Sigmoid colon (tissue), 7 donors: ENCODE measurements around the gene ALDH3B1. TPM values are rescaled to one million over a fixed set of nuclear protein-coding genes. Genes with fewer than 3 reads are reported as not detected.
A peak's percentile ranks its signal among the peaks of the same experiment; 100 is the strongest.

Experiments
- DNase-seq: peaks from one replicate; pipeline ENCODE4 v3.0.0-alpha.2; 2019
- H3K27ac ChIP-seq, 4 donors: fragments of 200-600 bp; sonication (generic); one replicate each; pipeline ENCODE4 v1.5.1; 2016 to 2019; ENCODE audit warnings: mild to moderate bottlenecking in 1 of 4
- H3K27me3 ChIP-seq, 3 donors: fragments of 200-600 bp; sonication (generic); one replicate each; pipeline ENCODE4 v1.5.1; 2019; ENCODE audit warnings: mild to moderate bottlenecking in 1 of 3
- H3K36me3 ChIP-seq, 4 donors: fragments of 200-600 bp; sonication (generic); one replicate each; pipeline ENCODE4 v1.5.1; 2016 to 2019
- H3K4me1 ChIP-seq, 4 donors: fragments of 200-600 bp; sonication (generic); one replicate each; pipeline ENCODE4 v1.5.1; 2017 to 2019
- H3K4me3 ChIP-seq, 4 donors: fragments of 200-600 bp; sonication (generic); one replicate each; pipeline ENCODE4 v1.5.1; 2017 to 2019; ENCODE audit warnings: mild to moderate bottlenecking in 2 of 4, moderate library complexity in 1 of 4
- H3K9me3 ChIP-seq, 4 donors: fragments of 200-600 bp in 3 of 4; sonication (generic) in 3 of 4; one replicate each; pipeline versions ENCODE4 v1.5.1 to v1.6.1; 2013 to 2019
- CTCF ChIP-seq, 4 experiments: fragments of 450-650 bp in 3 of 4; fragments of 200-600 bp in 1 of 4; IDR thresholded peaks; one replicate each; pipeline ENCODE4 v1.5.1; 2016 to 2019; ENCODE audit warnings: antibody characterized with exemption in 4 of 4, mild to moderate bottlenecking in 3 of 4, moderate library complexity in 2 of 4
- EP300 ChIP-seq, 4 donors: sonication (generic); formaldehyde crosslinking; IDR thresholded peaks; one replicate each; pipeline ENCODE4 v1.6.1; 2017; ENCODE audit warnings: antibody characterized with exemption in 4 of 4
- POLR2A ChIP-seq, 2 donors: fragments of 450-650 bp; IDR thresholded peaks; one replicate each; pipeline ENCODE4 v1.6.1; 2016; ENCODE audit warnings: antibody characterized with exemption in 2 of 2, mild to moderate bottlenecking in 2 of 2, moderate library complexity in 2 of 2
- POLR2AphosphoS5 ChIP-seq, 4 donors: sonication (generic); formaldehyde crosslinking; IDR thresholded peaks; one replicate each; pipeline ENCODE4 v1.6.1; 2017; ENCODE audit warnings: antibody characterized with exemption in 4 of 4
- WGBS, 2 donors: extraction: QIAGEN DNeasy Blood & Tissue Kit; methylation state at CpG; one replicate each; pipeline ENCODE4 v1.1.7; 2013; 5-methylcytosine and 5-hydroxymethylcytosine counted together
- intact Hi-C: fragments of 100-400 bp; cut with DNase I; formaldehyde crosslinking; loops from one replicate; pipeline ENCODE4 v1.15.1; 2023
- polyA plus RNA-seq, 3 donors: library from polyadenylated mRNA; stranded (reverse); fragments of 200-250 nt; gene quantifications; one replicate each; pipeline ENCODE4 v1.2.3, GENCODE V29; 2013
- total RNA-seq, 4 donors: library from RNA; depleted of rRNA; stranded (reverse); fragments of >200 nt; gene quantifications; one replicate each; pipeline ENCODE4 v1.1.0, GENCODE V29; 2016
- donor health status: healthy with polysubstance abuse.
- donor health status: Bipolar disorder and iron deficiency.
- donor health status: healthy.

ALDH3B1 gene
- total and polyA plus RNA-seq, 7 donors: 6.2 to 14.7 (median 10.9) TPM

- Histone ChIP-seq H3K4me1 (peaks cover 0 to 22% (median 7%) of the 10 kb centered on the region in 4 donors), H3K27ac (no peak overlapping the region), H3K4me3 (no peak overlapping the region), H3K9me3 (no peaks in the 10 kb centered on the region), H3K36me3 (no peaks in the 10 kb centered on the region), H3K27me3 (no peaks in the 10 kb centered on the region)
- TF ChIP-seq POLR2A (IDR thresholded peaks at IDR 0.05) (no peak), POLR2AphosphoS5 (IDR thresholded peaks at IDR 0.05) (no peak), CTCF (IDR thresholded peaks at IDR 0.05) (no peak), EP300 (IDR thresholded peaks at IDR 0.05) (no peak)
- 97% methylated on average over 13 of the region's 13 CpGs for WGBS, 2 donors
- no peak for DNase-seq
- intact Hi-C loops: no loop called here
Measured at GRCh38 chr11:67999201-67999629, 10.9 kb upstream of the ALDH3B1 start.

- Histone ChIP-seq H3K27ac (no peak overlapping the region), H3K27me3 (no peaks in the 10 kb centered on the region), H3K9me3 (no peaks in the 10 kb centered on the region), H3K4me3 (no peak overlapping the region), H3K36me3 (no peaks in the 10 kb centered on the region), H3K4me1 (peaks cover 0 to 27% (median 10%) of the 10 kb centered on the region in 4 donors)
- TF ChIP-seq POLR2A (IDR thresholded peaks at IDR 0.05) (no peak), CTCF (IDR thresholded peaks at IDR 0.05) (no peak), POLR2AphosphoS5 (IDR thresholded peaks at IDR 0.05) (no peak), EP300 (IDR thresholded peaks at IDR 0.05) (no peak)
- no peak for DNase-seq
- WGBS, 2 donors: 94 to 95% methylated on average over 5 of the region's 5 CpGs
- intact Hi-C loops: loop anchor here (10.0 kb wide), 1 partner anchor 205 kb away; no protein-coding TSS in a partner anchor
Measured at GRCh38 chr11:67999704-68000103, 10.4 kb upstream of the ALDH3B1 start.

GRCh38 chr11:68002575-68002937 is 7.6 kb upstream of the ALDH3B1 start:
- H3K27ac ChIP-seq: peak overlapping the region in 3 of 4 donors; percentile 75 to 79 (median 76)
- H3K36me3 ChIP-seq: no peaks in the 10 kb centered on the region
- no peak for TF ChIP-seq POLR2A (IDR thresholded peaks at IDR 0.05)
- no peak for TF ChIP-seq POLR2AphosphoS5 (IDR thresholded peaks at IDR 0.05)
- no peak for TF ChIP-seq EP300 (IDR thresholded peaks at IDR 0.05)
- no peak for TF ChIP-seq CTCF (IDR thresholded peaks at IDR 0.05)
- intact Hi-C loops: loop anchor here (10.0 kb wide), 1 partner anchor 202 kb away; no protein-coding TSS in a partner anchor
- no peaks in the 10 kb centered on the region for H3K9me3 ChIP-seq
- 54 to 71% methylated on average over 9 of the region's 9 CpGs for WGBS, 2 donors
- H3K4me1 ChIP-seq: peaks cover 0 to 18% (median 10%) of the 10 kb centered on the region in 4 donors
- peak overlapping the region in 3 of 4 donors; percentile 60 to 81 (median 76) for H3K4me3 ChIP-seq
- no peak for DNase-seq
- H3K27me3 ChIP-seq: no peaks in the 10 kb centered on the region

GRCh38 chr11:68002938-68003845 is 6.9 kb upstream of the ALDH3B1 start:
- Histone ChIP-seq H3K4me1 (peaks cover 0 to 18% (median 12%) of the 10 kb centered on the region in 4 donors), H3K4me3 (peak overlapping the region; percentile 39 to 81 (median 68)), H3K36me3 (no peaks in the 10 kb centered on the region), H3K9me3 (no peaks in the 10 kb centered on the region), H3K27ac (peak overlapping the region; percentile 56 to 79 (median 76)), H3K27me3 (no peaks in the 10 kb centered on the region)
- intact Hi-C loops: loop anchor here (10.0 kb wide), 1 partner anchor 202 kb away; no protein-coding TSS in a partner anchor
- DNase-seq: no peak
- TF ChIP-seq POLR2A (IDR thresholded peaks at IDR 0.05): no peak
- TF ChIP-seq POLR2AphosphoS5 (IDR thresholded peaks at IDR 0.05): no peak
- no peak for TF ChIP-seq EP300 (IDR thresholded peaks at IDR 0.05)
- no peak for TF ChIP-seq CTCF (IDR thresholded peaks at IDR 0.05)
- 8 to 10% methylated on average over 86 of the region's 86 CpGs for WGBS, 2 donors
